ENCODE measurements around the gene BSX. TPM values are rescaled to one million over a fixed set of nuclear protein-coding genes. Genes with fewer than 3 reads are reported as not detected.
A peak's percentile ranks its signal among the peaks of the same experiment; 100 is the strongest.

Gene BSX
- total RNA-seq, 1 donor from 2014 or later: not detected

GRCh38 chr11:122979815-122980595 lies 1.6 kb downstream of the BSX start:
- Mint-ChIP-seq H3K27ac (no peak overlapping the region), H3K4me3 (ENCODE audit: low read depth) (no peak overlapping the region), H3K4me1 (ENCODE audit: low read depth) (peaks cover 12% of the 10 kb centered on the region), H3K36me3 (ENCODE audit: low read depth) (peaks cover 4% of the 10 kb centered on the region), H3K9me3 (no peaks in the 10 kb centered on the region), H3K27me3 (ENCODE audit: low read depth) (peaks cover 91% of the 10 kb centered on the region)
- DNase-seq (ENCODE audit: low spot score): no peak
- intact Hi-C loops (cut with micrococcal nuclease): loop anchor here (2.0 to 10.0 kb wide), 5 partner anchors 75 to 1885 kb away; partner anchors contain the start of genes CLMP, JHY and ROBO3

- no peaks in the 10 kb centered on the region for H3K9me3 Mint-ChIP-seq
- peaks cover 4% of the 10 kb centered on the region for H3K36me3 Mint-ChIP-seq (ENCODE audit: low read depth)
- no peak for DNase-seq (ENCODE audit: low spot score)
- no peak overlapping the region for H3K27ac Mint-ChIP-seq
- H3K4me3 Mint-ChIP-seq (ENCODE audit: low read depth): no peak overlapping the region
- H3K4me1 Mint-ChIP-seq (ENCODE audit: low read depth): peaks cover 12% of the 10 kb centered on the region
- intact Hi-C loops (cut with micrococcal nuclease): loop anchor here (5.0 kb wide), 1 partner anchor 1863 kb away; no protein-coding TSS in a partner anchor
- H3K27me3 Mint-ChIP-seq (ENCODE audit: low read depth): peaks cover 90% of the 10 kb centered on the region
Observed at GRCh38 chr11:122979103-122979814, 2.4 kb downstream of the BSX start.

- intact Hi-C loops (cut with micrococcal nuclease): loop anchor here (5.0 kb wide), 1 partner anchor 1864 kb away; no protein-coding TSS in a partner anchor
- no peak for DNase-seq (ENCODE audit: low spot score)
- H3K9me3 Mint-ChIP-seq: no peaks in the 10 kb centered on the region
- no peak overlapping the region for H3K27ac Mint-ChIP-seq
- peaks cover 12% of the 10 kb centered on the region for H3K4me1 Mint-ChIP-seq (ENCODE audit: low read depth)
- peaks cover 90% of the 10 kb centered on the region for H3K27me3 Mint-ChIP-seq (ENCODE audit: low read depth)
- H3K4me3 Mint-ChIP-seq (ENCODE audit: low read depth): no peak overlapping the region
- H3K36me3 Mint-ChIP-seq (ENCODE audit: low read depth): peaks cover 4% of the 10 kb centered on the region
Observed at GRCh38 chr11:122978299-122978620, 3.4 kb downstream of the BSX start.

DNA sequence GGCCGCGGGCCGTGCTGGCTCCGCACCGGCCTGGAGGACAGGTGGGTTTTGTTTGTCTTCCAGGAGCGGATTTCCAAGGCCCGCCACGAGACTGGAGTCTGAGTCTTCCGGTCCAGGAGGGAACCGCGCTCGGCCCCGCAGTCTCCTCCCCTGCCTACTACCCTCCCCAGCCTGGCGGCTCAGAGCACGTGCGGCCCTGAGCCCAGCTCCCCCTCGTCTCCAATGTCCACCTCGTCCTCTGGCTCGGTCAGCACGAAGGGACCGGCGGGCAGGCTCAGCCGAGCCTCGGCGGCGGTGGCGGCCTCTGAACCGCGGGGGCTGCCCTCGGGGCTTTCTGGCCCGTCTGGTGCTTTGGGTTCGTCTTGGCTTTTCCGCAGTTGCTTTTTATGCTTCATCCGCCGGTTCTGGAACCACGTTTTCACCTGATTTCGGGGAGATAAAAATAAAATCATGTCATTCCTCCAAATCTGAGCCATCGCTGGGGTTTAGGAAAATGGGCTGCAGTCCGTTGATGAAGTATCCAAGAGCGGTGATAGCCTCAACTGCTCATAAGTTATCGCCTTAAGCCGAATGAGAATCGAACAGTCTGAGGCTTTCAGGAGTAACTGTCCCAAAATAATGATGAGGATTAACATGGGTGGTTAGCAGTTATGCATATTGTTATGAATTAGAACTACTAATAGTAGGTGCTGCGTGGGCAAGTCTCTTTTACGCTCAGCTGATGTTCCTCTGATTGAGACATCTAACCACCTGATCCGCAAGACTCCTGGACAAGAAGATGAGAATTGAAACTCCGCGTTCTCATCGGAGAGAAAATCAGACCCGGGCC lies 4.0 kb downstream of the BSX start:
- intact Hi-C loops (cut with micrococcal nuclease): loop anchor here (2.0 to 5.0 kb wide), 2 partner anchors 83 to 1865 kb away; no protein-coding TSS in a partner anchor
- Mint-ChIP-seq H3K9me3 (no peaks in the 10 kb centered on the region), H3K36me3 (ENCODE audit: low read depth) (peaks cover 4% of the 10 kb centered on the region), H3K27me3 (ENCODE audit: low read depth) (peaks cover 87% of the 10 kb centered on the region), H3K4me1 (ENCODE audit: low read depth) (peaks cover 12% of the 10 kb centered on the region), H3K4me3 (ENCODE audit: low read depth) (no peak overlapping the region), H3K27ac (no peak overlapping the region)
- DNase-seq (ENCODE audit: low spot score): no peak

GRCh38 chr11:122976734-122977469 lies 4.7 kb downstream of the BSX start:
- Mint-ChIP-seq H3K4me3 (ENCODE audit: low read depth) (no peak overlapping the region), H3K27ac (peak overlapping the region; percentile 56), H3K9me3 (no peaks in the 10 kb centered on the region), H3K36me3 (ENCODE audit: low read depth) (peaks cover 4% of the 10 kb centered on the region), H3K27me3 (ENCODE audit: low read depth) (peaks cover 82% of the 10 kb centered on the region), H3K4me1 (ENCODE audit: low read depth) (peaks cover 12% of the 10 kb centered on the region)
- no peak for DNase-seq (ENCODE audit: low spot score)
- intact Hi-C loops (cut with micrococcal nuclease): loop anchor here (2.0 to 5.0 kb wide), 2 partner anchors 84 to 1865 kb away; no protein-coding TSS in a partner anchor

DNA sequence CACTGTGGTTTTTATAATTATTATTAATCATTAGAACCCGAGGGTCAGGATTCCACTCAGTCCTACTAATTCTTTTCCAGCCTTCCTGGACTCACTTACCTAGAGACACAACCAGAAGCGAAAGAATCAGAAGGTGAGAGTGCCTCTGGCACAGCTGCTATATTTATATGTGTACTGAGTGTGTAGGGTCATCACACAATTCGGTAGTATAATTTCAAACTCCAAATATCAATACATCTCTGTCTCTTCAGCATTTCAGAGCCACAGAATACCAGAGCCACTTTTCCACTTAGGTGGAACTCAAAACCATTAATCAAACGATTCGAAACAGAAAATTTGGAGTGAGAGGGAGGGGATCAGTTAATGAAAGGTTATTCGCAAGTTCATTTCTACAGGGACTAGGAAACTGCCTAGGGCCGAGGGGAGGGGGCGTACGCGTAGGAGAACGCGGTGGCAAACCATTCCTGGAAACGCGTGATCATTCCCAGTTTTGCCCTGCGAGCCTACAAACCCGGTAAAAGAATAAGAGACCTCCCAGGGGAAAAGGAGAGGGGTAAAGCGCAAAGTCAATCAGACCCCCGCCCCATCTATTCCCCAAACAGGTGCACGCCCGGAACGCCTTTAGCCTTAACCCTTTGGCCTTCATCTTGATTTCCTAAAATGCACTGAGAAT lies 5.4 kb downstream of the BSX start:
- Mint-ChIP-seq H3K4me3 (ENCODE audit: low read depth) (no peak overlapping the region), H3K27me3 (ENCODE audit: low read depth) (peaks cover 77% of the 10 kb centered on the region), H3K9me3 (no peaks in the 10 kb centered on the region), H3K4me1 (ENCODE audit: low read depth) (peaks cover 12% of the 10 kb centered on the region), H3K36me3 (ENCODE audit: low read depth) (peaks cover 4% of the 10 kb centered on the region), H3K27ac (peak overlapping the region; percentile 56)
- DNase-seq (ENCODE audit: low spot score): no peak
- intact Hi-C loops (cut with micrococcal nuclease): loop anchor here (2.0 to 5.0 kb wide), 2 partner anchors 85 to 1866 kb away; no protein-coding TSS in a partner anchor

- H3K27me3 Mint-ChIP-seq (ENCODE audit: low read depth): peaks cover 36% of the 10 kb centered on the region
- no peak overlapping the region for H3K27ac Mint-ChIP-seq
- no peaks in the 10 kb centered on the region for H3K36me3 Mint-ChIP-seq (ENCODE audit: low read depth)
- no peak for DNase-seq (ENCODE audit: low spot score)
- no peaks in the 10 kb centered on the region for H3K9me3 Mint-ChIP-seq
- H3K4me3 Mint-ChIP-seq (ENCODE audit: low read depth): no peak overlapping the region
- peaks cover 2% of the 10 kb centered on the region for H3K4me1 Mint-ChIP-seq (ENCODE audit: low read depth)
- intact Hi-C loops (cut with micrococcal nuclease): no loop called here
Observed at GRCh38 chr11:122963961-122964360, 17.7 kb downstream of the BSX start.

- no peak for DNase-seq (ENCODE audit: low spot score)
- Mint-ChIP-seq H3K27me3 (ENCODE audit: low read depth) (peaks cover 9% of the 10 kb centered on the region), H3K27ac (no peak overlapping the region), H3K4me3 (ENCODE audit: low read depth) (no peak overlapping the region), H3K9me3 (no peaks in the 10 kb centered on the region), H3K4me1 (ENCODE audit: low read depth) (no peaks in the 10 kb centered on the region), H3K36me3 (ENCODE audit: low read depth) (no peaks in the 10 kb centered on the region)
- intact Hi-C loops (cut with micrococcal nuclease): no loop called here
Observed at GRCh38 chr11:122954455-122954854, 27.2 kb downstream of the BSX start.

GRCh38 chr11:122951211-122951610 lies 30.4 kb downstream of the BSX start:
- Mint-ChIP-seq H3K27ac (no peak overlapping the region), H3K4me3 (ENCODE audit: low read depth) (no peak overlapping the region), H3K36me3 (ENCODE audit: low read depth) (no peaks in the 10 kb centered on the region), H3K27me3 (ENCODE audit: low read depth) (peaks cover 2% of the 10 kb centered on the region), H3K4me1 (ENCODE audit: low read depth) (no peaks in the 10 kb centered on the region), H3K9me3 (no peaks in the 10 kb centered on the region)
- intact Hi-C loops (cut with micrococcal nuclease): no loop called here
- DNase-seq (ENCODE audit: low spot score): no peak

DNA sequence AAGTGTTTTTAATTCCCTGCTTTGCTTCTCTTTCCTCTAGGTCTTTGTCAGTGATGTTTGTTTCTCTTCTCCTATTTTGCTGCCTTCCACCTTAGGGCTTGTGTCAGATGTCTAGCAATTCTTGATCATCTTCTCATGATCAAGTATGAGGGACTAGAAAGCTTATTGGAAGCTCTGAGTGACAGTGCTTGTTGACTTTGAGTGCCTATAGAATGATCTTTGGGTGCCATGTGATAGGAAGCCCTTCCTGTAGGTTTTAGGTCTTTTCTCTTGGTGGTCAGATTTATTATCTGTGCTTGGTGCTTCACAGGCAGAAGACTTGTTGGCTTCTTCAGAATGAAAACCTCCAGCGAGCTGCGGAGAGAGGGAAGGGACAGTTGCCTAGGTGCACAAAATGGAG lies 43.1 kb downstream of the BSX start:
- H3K9me3 Mint-ChIP-seq: no peaks in the 10 kb centered on the region
- no peak for DNase-seq (ENCODE audit: low spot score)
- H3K27me3 Mint-ChIP-seq (ENCODE audit: low read depth): peaks cover 5% of the 10 kb centered on the region
- no peaks in the 10 kb centered on the region for H3K4me1 Mint-ChIP-seq (ENCODE audit: low read depth)
- H3K4me3 Mint-ChIP-seq (ENCODE audit: low read depth): no peak overlapping the region
- intact Hi-C loops (cut with micrococcal nuclease): no loop called here
- H3K36me3 Mint-ChIP-seq (ENCODE audit: low read depth): no peaks in the 10 kb centered on the region
- H3K27ac Mint-ChIP-seq: no peak overlapping the region

DNA sequence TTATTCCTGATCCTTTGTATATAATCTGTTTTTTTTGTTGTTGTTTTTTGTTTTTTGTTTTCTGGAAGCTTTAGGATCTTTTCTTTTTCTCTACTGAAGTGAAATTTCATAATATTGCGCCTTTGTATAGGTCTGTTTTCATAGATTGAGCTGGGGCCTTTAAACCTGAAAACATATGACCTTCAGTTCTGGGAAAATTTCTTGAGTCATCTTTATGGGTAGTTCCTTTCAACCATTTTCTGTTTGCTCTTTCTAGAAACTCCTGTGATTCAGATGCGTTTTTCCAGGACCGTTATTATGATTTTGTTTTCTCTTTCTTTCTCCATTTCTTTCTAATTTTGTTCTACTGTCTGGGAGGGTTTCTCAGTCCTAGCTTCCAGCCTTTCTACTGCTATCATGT lies 43.7 kb downstream of the BSX start:
- Mint-ChIP-seq H3K27me3 (ENCODE audit: low read depth) (peaks cover 5% of the 10 kb centered on the region), H3K4me1 (ENCODE audit: low read depth) (no peaks in the 10 kb centered on the region), H3K36me3 (ENCODE audit: low read depth) (no peaks in the 10 kb centered on the region), H3K9me3 (no peaks in the 10 kb centered on the region), H3K27ac (no peak overlapping the region), H3K4me3 (ENCODE audit: low read depth) (no peak overlapping the region)
- intact Hi-C loops (cut with micrococcal nuclease): no loop called here
- no peak for DNase-seq (ENCODE audit: low spot score)

DNA sequence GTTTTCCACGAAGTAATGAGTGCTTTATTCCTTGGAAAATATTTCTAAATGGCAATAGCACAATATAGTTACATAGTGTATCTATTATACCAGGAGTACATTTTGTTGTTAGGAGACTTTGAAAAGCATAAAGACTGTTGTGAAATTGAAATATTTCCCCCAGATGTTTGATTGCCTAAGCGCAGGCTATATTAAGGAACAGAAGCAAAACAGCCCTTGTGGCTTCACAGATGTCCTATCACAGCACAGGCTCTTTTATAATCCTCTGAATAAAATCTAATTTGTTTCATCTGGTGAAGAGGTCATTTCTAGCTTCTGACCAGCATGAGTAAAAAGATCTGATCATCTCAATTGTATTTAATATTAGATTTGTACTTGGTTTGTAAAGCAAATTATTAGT lies 48.2 kb downstream of the BSX start:
- H3K27ac Mint-ChIP-seq: no peak overlapping the region
- H3K27me3 Mint-ChIP-seq (ENCODE audit: low read depth): peaks cover 3% of the 10 kb centered on the region
- intact Hi-C loops (cut with micrococcal nuclease): no loop called here
- H3K4me3 Mint-ChIP-seq (ENCODE audit: low read depth): no peak overlapping the region
- H3K36me3 Mint-ChIP-seq (ENCODE audit: low read depth): no peaks in the 10 kb centered on the region
- no peak for DNase-seq (ENCODE audit: low spot score)
- H3K9me3 Mint-ChIP-seq: no peaks in the 10 kb centered on the region
- H3K4me1 Mint-ChIP-seq (ENCODE audit: low read depth): no peaks in the 10 kb centered on the region
